ENCODE measurements around the gene SAMM50.

- no peak for TF ChIP-seq CTCF (conservative IDR thresholded peaks at IDR 0.05; ENCODE audit: low read depth in 2 of 2)
- TF ChIP-seq EZH2 (IDR thresholded peaks at IDR 0.05; ENCODE audit: low read depth, unreplicated experiment): no peak
Measured at GRCh38 chr22:44019416-44019815, 64.2 kb downstream of the SAMM50 start.
